ENCODE measurements around the gene LIN7A. TPM values are rescaled to one million over a fixed set of nuclear protein-coding genes. Genes with fewer than 3 reads are reported as not detected.
A peak's percentile ranks its signal among the peaks of the same experiment; 100 is the strongest.

Gene LIN7A
- total and polyA plus RNA-seq, 2 donors from 2014 or later: 9.7 to 9.9 TPM

DNA sequence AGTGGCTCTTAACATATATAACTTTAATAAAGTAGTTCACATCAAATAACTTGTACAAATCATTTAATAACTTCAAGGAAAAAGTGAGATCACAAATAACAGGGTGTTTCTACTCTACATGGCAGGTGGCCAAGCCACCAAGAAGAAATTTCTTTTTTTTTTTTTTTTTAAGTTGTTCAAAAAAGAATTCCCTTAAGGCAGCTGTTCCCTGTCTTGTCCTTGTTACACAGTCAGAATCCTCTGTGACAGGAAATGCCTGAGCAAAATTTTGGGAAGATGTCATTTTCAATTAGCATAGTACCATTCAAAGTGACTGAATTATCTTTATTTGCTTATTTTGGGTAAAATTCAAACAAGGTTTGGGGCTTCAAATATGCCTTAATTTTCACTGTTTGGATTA lies 79.4 kb downstream of the LIN7A start:
- Histone ChIP-seq H3K27ac (ENCODE audit: low read depth in 2 of 2, low read length in 2 of 2) (no peak overlapping the region), H3K9ac (ENCODE audit: low read length in 3 of 3) (no peak overlapping the region), H3K4me1 (ENCODE audit: control insufficient read depth in 2 of 3, insufficient read depth in 2 of 3, low read depth in 1 of 3, low read length in 3 of 3) (no peaks in the 10 kb centered on the region), H3K36me3 (ENCODE audit: control insufficient read depth in 2 of 3, insufficient read depth in 3 of 3, low read length in 3 of 3) (no peaks in the 10 kb centered on the region), H3K27me3 (ENCODE audit: control insufficient read depth, insufficient read depth, low read length) (no peaks in the 10 kb centered on the region), H3K9me3 (ENCODE audit: control insufficient read depth in 2 of 3, insufficient read depth in 1 of 3, low read length in 3 of 3) (no peaks in the 10 kb centered on the region), H3K4me3 (ENCODE audit: low read length in 3 of 3) (no peak overlapping the region)
- intact Hi-C loops (cut with DNase I): no loop called here
- FAIRE-seq (no peak), DNase-seq (peak in 1 of 5 donors; percentile 27)
- TF ChIP-seq, protein P1, sequence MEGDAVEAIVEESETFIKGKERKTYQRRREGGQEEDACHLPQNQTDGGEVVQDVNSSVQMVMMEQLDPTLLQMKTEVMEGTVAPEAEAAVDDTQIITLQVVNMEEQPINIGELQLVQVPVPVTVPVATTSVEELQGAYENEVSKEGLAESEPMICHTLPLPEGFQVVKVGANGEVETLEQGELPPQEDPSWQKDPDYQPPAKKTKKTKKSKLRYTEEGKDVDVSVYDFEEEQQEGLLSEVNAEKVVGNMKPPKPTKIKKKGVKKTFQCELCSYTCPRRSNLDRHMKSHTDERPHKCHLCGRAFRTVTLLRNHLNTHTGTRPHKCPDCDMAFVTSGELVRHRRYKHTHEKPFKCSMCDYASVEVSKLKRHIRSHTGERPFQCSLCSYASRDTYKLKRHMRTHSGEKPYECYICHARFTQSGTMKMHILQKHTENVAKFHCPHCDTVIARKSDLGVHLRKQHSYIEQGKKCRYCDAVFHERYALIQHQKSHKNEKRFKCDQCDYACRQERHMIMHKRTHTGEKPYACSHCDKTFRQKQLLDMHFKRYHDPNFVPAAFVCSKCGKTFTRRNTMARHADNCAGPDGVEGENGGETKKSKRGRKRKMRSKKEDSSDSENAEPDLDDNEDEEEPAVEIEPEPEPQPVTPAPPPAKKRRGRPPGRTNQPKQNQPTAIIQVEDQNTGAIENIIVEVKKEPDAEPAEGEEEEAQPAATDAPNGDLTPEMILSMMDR (IDR thresholded peaks at IDR 0.05; ENCODE audit: borderline replicate concordance, extremely low read depth, insufficient read depth): no peak

DNA sequence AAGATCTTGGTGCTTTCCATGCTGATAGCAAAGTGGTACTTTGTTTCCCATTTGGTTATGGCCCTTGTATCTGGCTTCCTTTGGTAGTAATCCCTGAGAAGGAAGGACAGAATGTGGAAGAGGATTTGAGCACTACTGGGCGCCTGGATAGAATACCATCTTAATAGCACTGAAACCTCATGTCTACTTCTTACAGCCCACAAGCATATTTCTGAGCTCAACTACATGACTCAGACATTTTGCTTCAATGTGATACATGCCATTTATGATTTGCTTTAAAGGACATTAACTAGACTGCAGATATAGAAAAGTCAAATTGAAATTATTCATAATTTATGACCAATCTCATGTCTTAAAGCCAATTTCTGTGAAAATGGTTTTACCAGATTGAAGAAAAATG lies 80.4 kb downstream of the LIN7A start:
- Histone ChIP-seq H3K9ac (ENCODE audit: low read length in 3 of 3) (no peak overlapping the region), H3K36me3 (ENCODE audit: control insufficient read depth in 2 of 3, insufficient read depth in 3 of 3, low read length in 3 of 3) (no peaks in the 10 kb centered on the region), H3K27me3 (ENCODE audit: control insufficient read depth, insufficient read depth, low read length) (no peaks in the 10 kb centered on the region), H3K4me3 (ENCODE audit: low read length in 3 of 3) (no peak overlapping the region), H3K27ac (ENCODE audit: low read depth in 2 of 2, low read length in 2 of 2) (no peak overlapping the region), H3K4me1 (ENCODE audit: control insufficient read depth in 2 of 3, insufficient read depth in 2 of 3, low read depth in 1 of 3, low read length in 3 of 3) (no peaks in the 10 kb centered on the region), H3K9me3 (ENCODE audit: control insufficient read depth in 2 of 3, insufficient read depth in 1 of 3, low read length in 3 of 3) (no peaks in the 10 kb centered on the region)
- intact Hi-C loops (cut with DNase I): no loop called here
- FAIRE-seq (no peak), DNase-seq (no peak)
- TF ChIP-seq, protein P1 (IDR thresholded peaks at IDR 0.05; ENCODE audit: borderline replicate concordance, extremely low read depth, insufficient read depth): no peak

DNA sequence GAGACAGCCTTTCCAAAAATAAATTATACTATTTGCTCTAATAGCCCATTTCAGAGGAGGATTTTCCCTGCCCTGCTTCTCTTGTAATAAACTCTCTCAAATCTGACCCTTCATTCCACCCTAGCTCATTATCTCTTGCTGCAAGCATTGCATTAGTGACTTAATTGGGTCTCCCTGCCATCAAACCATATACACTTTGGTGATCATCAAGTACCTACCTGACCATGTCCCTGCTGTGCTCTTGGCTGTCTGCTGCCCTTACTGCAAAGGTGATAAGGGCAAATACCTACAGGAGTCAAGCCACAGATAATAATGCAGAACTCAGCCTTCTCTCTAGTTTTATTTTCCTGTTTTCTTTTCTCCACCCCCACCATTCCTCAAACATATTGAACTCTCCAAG lies 88.4 kb downstream of the LIN7A start:
- FAIRE-seq (no peak), DNase-seq (no peak)
- intact Hi-C loops (cut with DNase I): no loop called here
- H3K27me3 ChIP-seq (ENCODE audit: control insufficient read depth, insufficient read depth, low read length): no peaks in the 10 kb centered on the region
- H3K9ac ChIP-seq (ENCODE audit: low read length in 3 of 3): no peak overlapping the region
- H3K4me1 ChIP-seq (ENCODE audit: control insufficient read depth in 2 of 3, insufficient read depth in 2 of 3, low read depth in 1 of 3, low read length in 3 of 3): no peaks in the 10 kb centered on the region
- H3K9me3 ChIP-seq (ENCODE audit: control insufficient read depth in 2 of 3, insufficient read depth in 1 of 3, low read length in 3 of 3): no peaks in the 10 kb centered on the region
- H3K4me3 ChIP-seq (ENCODE audit: low read length in 3 of 3): no peak overlapping the region
- H3K27ac ChIP-seq (ENCODE audit: low read depth in 2 of 2, low read length in 2 of 2): no peak overlapping the region
- no peaks in the 10 kb centered on the region for H3K36me3 ChIP-seq (ENCODE audit: control insufficient read depth in 2 of 3, insufficient read depth in 3 of 3, low read length in 3 of 3)
- TF ChIP-seq, protein P1 (IDR thresholded peaks at IDR 0.05; ENCODE audit: borderline replicate concordance, extremely low read depth, insufficient read depth): no peak

DNA sequence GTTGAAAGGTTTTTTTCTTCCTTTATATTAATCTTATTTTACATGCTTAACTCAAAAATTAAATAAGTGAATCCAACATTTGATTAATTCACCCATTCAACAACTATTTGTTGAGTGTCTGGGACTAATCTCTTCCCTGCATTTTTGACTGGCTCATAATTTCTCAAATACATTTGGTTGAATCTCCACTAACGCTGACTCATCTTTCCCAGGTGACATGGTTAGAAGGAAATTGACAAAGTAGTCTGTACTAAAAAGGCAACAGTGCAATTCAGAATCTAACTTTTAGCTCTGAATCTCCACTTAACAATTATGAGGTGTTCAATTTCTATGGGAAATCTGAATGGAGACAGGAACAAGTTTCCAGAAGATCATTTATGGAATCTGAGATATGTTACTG lies 88.9 kb downstream of the LIN7A start:
- Histone ChIP-seq H3K27me3 (ENCODE audit: control insufficient read depth, insufficient read depth, low read length) (no peaks in the 10 kb centered on the region), H3K4me1 (ENCODE audit: control insufficient read depth in 2 of 3, insufficient read depth in 2 of 3, low read depth in 1 of 3, low read length in 3 of 3) (no peaks in the 10 kb centered on the region), H3K9me3 (ENCODE audit: control insufficient read depth in 2 of 3, insufficient read depth in 1 of 3, low read length in 3 of 3) (no peaks in the 10 kb centered on the region), H3K36me3 (ENCODE audit: control insufficient read depth in 2 of 3, insufficient read depth in 3 of 3, low read length in 3 of 3) (no peaks in the 10 kb centered on the region), H3K9ac (ENCODE audit: low read length in 3 of 3) (no peak overlapping the region), H3K27ac (ENCODE audit: low read depth in 2 of 2, low read length in 2 of 2) (no peak overlapping the region), H3K4me3 (ENCODE audit: low read length in 3 of 3) (no peak overlapping the region)
- DNase-seq (no peak), FAIRE-seq (no peak)
- TF ChIP-seq, protein P1 (IDR thresholded peaks at IDR 0.05; ENCODE audit: borderline replicate concordance, extremely low read depth, insufficient read depth): no peak
- intact Hi-C loops (cut with DNase I): no loop called here
